Testis (tissue), 3 donors: Measurements from ENCODE around the gene IGF1R. TPM values are rescaled to one million over a fixed set of nuclear protein-coding genes. Genes with fewer than 3 reads are reported as not detected.

ENCODE experiments used
- DNase-seq: peaks from one replicate; pipeline ENCODE4 v3.0.0-alpha.2; 2019
- H3K27ac ChIP-seq, 2 donors: fragments of 200-600 bp; sonication (generic); one replicate each; pipeline ENCODE4 v1.5.1; 2019
- H3K27me3 ChIP-seq: fragments of 200-600 bp; sonication (generic); one replicate; pipeline ENCODE4 v1.5.1; 2019
- H3K36me3 ChIP-seq: fragments of 200-600 bp; sonication (generic); one replicate; pipeline ENCODE4 v1.5.1; 2017; ENCODE audit warnings: low read depth; ENCODE audit errors: missing control alignments
- H3K4me1 ChIP-seq: fragments of 200-600 bp; sonication (generic); one replicate; pipeline ENCODE4 v1.5.1; 2019
- H3K4me3 ChIP-seq, 2 donors: fragments of 200-600 bp; sonication (generic); one replicate each; pipeline ENCODE4 v1.5.1; 2017 to 2019
- H3K9me3 ChIP-seq: fragments of 200-600 bp; sonication (generic); one replicate; pipeline ENCODE4 v1.5.1; 2017
- CTCF ChIP-seq, 3 experiments: fragments of 450-650 bp in 2 of 3; fragments of 200-600 bp in 1 of 3; sonication (generic) in 1 of 3; IDR thresholded peaks; one replicate each; pipeline ENCODE4 v1.5.1; 2016 to 2019; ENCODE audit warnings: antibody characterized with exemption in 3 of 3, mild to moderate bottlenecking in 2 of 3, moderate library complexity in 1 of 3
- POLR2A ChIP-seq: fragments of 450-650 bp; IDR thresholded peaks from one replicate; pipeline ENCODE4 v1.6.1; 2017; ENCODE audit warnings: antibody characterized with exemption, mild to moderate bottlenecking, moderate library complexity
- WGBS, 2 donors: methylation state at CpG; one replicate each; pipeline ENCODE4 v1.1.5; 2018; 5-methylcytosine and 5-hydroxymethylcytosine counted together
- intact Hi-C: fragments of 100-400 bp; cut with DNase I; formaldehyde crosslinking; loops from one replicate; pipeline ENCODE4 v1.15.1; 2023; ENCODE audit warnings: low total_unique reads
- polyA plus RNA-seq: library from polyadenylated mRNA; stranded (reverse); fragments of 350-450 nt; fragmentation: Illumina TruSeq; extraction: RNeasy Lipid Tissue Mini Kit (QIAGEN cat#74804); gene quantifications from one replicate; pipeline ENCODE4 v1.2.3, GENCODE V29; 2014; ENCODE audit warnings: low read depth, low replicate concordance; ENCODE audit not compliant: insufficient read depth
- total RNA-seq, 2 donors: library from RNA; depleted of rRNA; stranded (reverse); fragments of >200 nt; gene quantifications; one replicate each; pipeline ENCODE4 v1.2.3, GENCODE V29; 2016

The IGF1R gene
- total and polyA plus RNA-seq, 3 donors from 2014 or later: 25.8 to 172 (median 157) TPM

GRCh38 chr15:98654790-98655360 lies 6.5 kb downstream of the IGF1R start:
- DNase-seq: no peak
- H3K27me3 ChIP-seq: no peaks in the 10 kb centered on the region
- no peak for TF ChIP-seq CTCF (IDR thresholded peaks at IDR 0.05)
- no peak for TF ChIP-seq POLR2A
- no peak overlapping the region for H3K27ac ChIP-seq
- H3K36me3 ChIP-seq: no peaks in the 10 kb centered on the region
- no peaks in the 10 kb centered on the region for H3K9me3 ChIP-seq
- intact Hi-C loops: no loop called here
- H3K4me1 ChIP-seq: peaks cover 18% of the 10 kb centered on the region
- WGBS, 2 donors: 54 to 63% methylated on average over 4 of the region's 4 CpGs
- no peak overlapping the region for H3K4me3 ChIP-seq

GRCh38 chr15:98655732-98656131 lies 7.4 kb downstream of the IGF1R start:
- no peaks in the 10 kb centered on the region for H3K9me3 ChIP-seq
- no peak for DNase-seq
- H3K36me3 ChIP-seq: no peaks in the 10 kb centered on the region
- intact Hi-C loops: no loop called here
- peaks cover 26% of the 10 kb centered on the region for H3K4me1 ChIP-seq
- H3K4me3 ChIP-seq: no peak overlapping the region
- no peak overlapping the region for H3K27ac ChIP-seq
- 80 to 93% methylated on average over 8 of the region's 8 CpGs for WGBS, 2 donors
- TF ChIP-seq CTCF (IDR thresholded peaks at IDR 0.05) (no peak), POLR2A (no peak)
- H3K27me3 ChIP-seq: no peaks in the 10 kb centered on the region

DNA sequence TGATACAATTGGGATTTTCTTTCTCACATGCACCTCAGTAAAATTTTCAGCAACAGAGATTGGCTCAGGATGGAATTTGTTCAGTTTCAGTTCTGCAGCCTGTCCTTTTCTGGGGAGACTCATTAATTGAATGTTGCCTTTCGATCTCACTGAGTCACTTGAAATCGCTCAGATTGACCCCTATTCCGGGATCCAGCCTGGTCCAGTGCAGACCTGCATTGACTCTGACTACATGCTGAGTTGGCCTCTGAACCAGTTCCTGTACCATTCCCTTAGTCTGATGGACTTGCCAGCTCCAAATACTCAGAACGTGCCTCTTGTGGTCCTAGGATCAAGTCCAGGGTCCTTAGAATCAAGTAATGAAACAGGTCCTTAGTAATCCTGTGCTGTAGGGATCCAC lies 9.4 kb downstream of the IGF1R start:
- H3K27me3 ChIP-seq: no peaks in the 10 kb centered on the region
- TF ChIP-seq POLR2A (no peak), CTCF (IDR thresholded peaks at IDR 0.05) (no peak)
- H3K4me1 ChIP-seq: peaks cover 38% of the 10 kb centered on the region
- no peak overlapping the region for H3K4me3 ChIP-seq
- no peaks in the 10 kb centered on the region for H3K36me3 ChIP-seq
- WGBS, 2 donors: 78 to 83% methylated on average over 4 of the region's 4 CpGs
- DNase-seq: no peak
- intact Hi-C loops: no loop called here
- no peaks in the 10 kb centered on the region for H3K9me3 ChIP-seq
- H3K27ac ChIP-seq: no peak overlapping the region

GRCh38 chr15:98658831-98659699 lies 10.7 kb downstream of the IGF1R start:
- no peak for DNase-seq
- H3K4me1 ChIP-seq: peaks cover 29% of the 10 kb centered on the region
- H3K27ac ChIP-seq: no peak overlapping the region
- WGBS, 2 donors: 43 to 46% methylated on average over 7 of the region's 7 CpGs
- TF ChIP-seq CTCF (IDR thresholded peaks at IDR 0.05) (peak; percentile 46 to 81 (median 66)), POLR2A (no peak)
- no peaks in the 10 kb centered on the region for H3K36me3 ChIP-seq
- H3K9me3 ChIP-seq: no peaks in the 10 kb centered on the region
- H3K4me3 ChIP-seq: no peak overlapping the region
- intact Hi-C loops: no loop called here
- H3K27me3 ChIP-seq: no peaks in the 10 kb centered on the region
